GM19372 (cell line): ENCODE measurements around the gene GUSB.

Source experiments
- ATAC-seq: cut with Tn5 transposase; IDR thresholded peaks from one replicate; pipeline ENCODE4 v1.9.1; 2021; ENCODE audit warnings: mild to moderate bottlenecking, low read depth, moderate library complexity; ENCODE audit not compliant: unreplicated experiment

GUSB gene

GRCh38 chr7:65938336-65938895 lies 43.6 kb downstream of the GUSB start:
- ATAC-seq, result no peak

- ATAC-seq, result no peak
Observed at GRCh38 chr7:65937296-65937695, 44.7 kb downstream of the GUSB start.

GRCh38 chr7:65931685-65932084 lies 50.3 kb downstream of the GUSB start:
- ATAC-seq, result no peak

DNA sequence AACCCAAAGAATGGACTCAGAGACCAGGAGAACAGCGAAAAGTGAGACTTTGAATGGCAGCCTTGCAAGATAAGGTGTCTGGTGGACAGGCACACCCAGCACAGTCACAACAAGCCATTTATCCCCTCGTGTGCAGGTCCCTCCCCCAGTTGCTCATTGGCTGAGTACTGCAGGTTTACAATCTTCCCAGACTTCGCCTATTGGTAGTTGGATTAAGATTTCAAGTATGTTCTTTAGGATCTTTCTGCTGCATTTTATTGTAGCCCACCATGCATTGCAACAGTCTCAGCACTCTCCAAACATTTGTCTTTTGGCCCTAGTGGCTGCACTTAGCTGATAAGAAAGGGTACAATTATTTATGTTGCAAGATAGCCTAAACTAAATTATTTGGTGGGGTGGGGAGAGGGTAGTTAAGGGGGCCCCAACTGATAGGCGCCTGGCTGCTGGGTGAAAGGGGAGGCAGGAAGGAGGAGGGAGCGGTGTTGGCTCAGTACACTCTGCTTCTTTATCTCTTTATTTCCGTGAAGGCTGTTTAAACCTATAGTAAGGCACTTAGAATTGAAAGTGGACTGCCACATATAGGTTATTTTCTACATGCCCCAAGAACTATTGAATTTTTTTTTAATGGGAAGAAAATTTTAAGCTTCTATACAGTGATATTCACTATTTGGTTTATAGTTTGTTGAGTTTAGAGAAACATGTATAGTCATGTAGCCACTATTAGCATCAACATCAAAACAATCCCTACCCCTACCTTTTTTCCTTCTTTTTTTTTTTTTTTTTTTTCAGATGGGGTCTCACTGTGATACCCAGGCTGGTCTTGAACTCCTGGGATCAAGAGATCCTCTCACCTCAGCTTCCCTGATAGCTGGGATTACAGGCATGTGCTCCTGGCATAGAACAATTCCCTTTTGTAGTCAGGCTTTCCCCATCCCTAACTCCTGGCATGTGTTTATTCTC lies 54.2 kb downstream of the GUSB start:
- ATAC-seq, result no peak

GRCh38 chr7:65926588-65926987 lies 55.4 kb downstream of the GUSB start:
- ATAC-seq, result no peak

GRCh38 chr7:65925040-65925439 lies 57.0 kb downstream of the GUSB start:
- ATAC-seq, result no peak

GRCh38 chr7:65924193-65924592 lies 57.8 kb downstream of the GUSB start:
- no peak for ATAC-seq

DNA sequence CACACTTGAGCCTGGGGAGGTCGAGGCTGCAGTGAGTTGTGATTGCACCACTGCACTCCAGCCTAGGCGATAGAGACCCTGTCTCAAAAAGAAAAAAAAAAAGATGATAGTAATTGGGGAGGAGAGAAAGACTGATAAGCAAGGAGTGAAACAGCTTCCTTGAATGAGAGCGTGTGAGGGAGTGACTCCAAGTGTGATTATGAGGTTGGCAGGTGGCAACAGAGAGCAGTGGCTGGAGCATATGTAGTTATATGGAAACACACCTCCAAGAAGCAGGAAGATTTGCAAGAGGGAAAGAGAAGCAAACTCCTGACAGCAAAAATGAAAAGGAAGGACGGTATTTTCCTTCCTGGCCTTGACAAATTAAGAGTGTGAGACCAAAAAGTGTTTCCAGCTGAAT lies 58.7 kb downstream of the GUSB start:
- no peak for ATAC-seq

- no peak for ATAC-seq
Observed at GRCh38 chr7:65915921-65916657, 65.9 kb downstream of the GUSB start.

GRCh38 chr7:65912237-65912636 lies 69.8 kb downstream of the GUSB start:
- ATAC-seq, result no peak
